IPS-18c (cell line): ENCODE results near the gene LIN37.

Experiments
- H3K4me3 ChIP-seq: 2 replicates; pipeline ENCODE4 v1.7.0; 2013; ENCODE audit warnings: low read depth, mild to moderate bottlenecking, low read length, moderate library complexity; ENCODE audit not compliant: insufficient read depth
- H3K9me3 ChIP-seq: one replicate; pipeline ENCODE4 v1.6.1; 2013; ENCODE audit warnings: mild to moderate bottlenecking, low read length, moderate library complexity; ENCODE audit not compliant: control insufficient read depth, insufficient read depth

The LIN37 gene

GRCh38 chr19:35730326-35730725, 18.1 kb upstream of the LIN37 start:
- H3K4me3 ChIP-seq = no peak overlapping the region
- no peaks in the 10 kb centered on the region for H3K9me3 ChIP-seq

- Histone ChIP-seq H3K9me3 (no peaks in the 10 kb centered on the region), H3K4me3 (no peak overlapping the region)
These were observed 17.0 kb upstream of the LIN37 start for GRCh38 chr19:35731353-35731752.

- no peak overlapping the region for H3K4me3 ChIP-seq
- no peaks in the 10 kb centered on the region for H3K9me3 ChIP-seq
These were observed 16.5 kb upstream of the LIN37 start for GRCh38 chr19:35731779-35732405.

- no peak overlapping the region for H3K4me3 ChIP-seq
- no peaks in the 10 kb centered on the region for H3K9me3 ChIP-seq
These were observed 15.7 kb upstream of the LIN37 start for GRCh38 chr19:35732540-35733179.

- no peak overlapping the region for H3K4me3 ChIP-seq
- no peaks in the 10 kb centered on the region for H3K9me3 ChIP-seq
These were observed 14.9 kb upstream of the LIN37 start for GRCh38 chr19:35733180-35734125.

GRCh38 chr19:35734273-35734672, 14.1 kb upstream of the LIN37 start:
- no peak overlapping the region for H3K4me3 ChIP-seq
- H3K9me3 ChIP-seq = no peaks in the 10 kb centered on the region

GRCh38 chr19:35734889-35735288, 13.5 kb upstream of the LIN37 start:
- no peaks in the 10 kb centered on the region for H3K9me3 ChIP-seq
- H3K4me3 ChIP-seq = no peak overlapping the region

- Histone ChIP-seq H3K9me3 (no peaks in the 10 kb centered on the region), H3K4me3 (no peak overlapping the region)
These were observed 11.2 kb upstream of the LIN37 start for GRCh38 chr19:35736913-35737886.

GRCh38 chr19:35738021-35738886, 10.1 kb upstream of the LIN37 start:
- no peak overlapping the region for H3K4me3 ChIP-seq
- H3K9me3 ChIP-seq = no peaks in the 10 kb centered on the region

GRCh38 chr19:35738887-35739229, 9.5 kb upstream of the LIN37 start:
- Histone ChIP-seq H3K9me3 (no peaks in the 10 kb centered on the region), H3K4me3 (no peak overlapping the region)

- Histone ChIP-seq H3K4me3 (peak overlapping the region; percentile 72), H3K9me3 (no peaks in the 10 kb centered on the region)
These were observed 8.9 kb upstream of the LIN37 start for GRCh38 chr19:35739275-35740107.

- no peaks in the 10 kb centered on the region for H3K9me3 ChIP-seq
- peak overlapping the region; percentile 72 for H3K4me3 ChIP-seq
These were observed 8.3 kb upstream of the LIN37 start for GRCh38 chr19:35740108-35740422.

- Histone ChIP-seq H3K4me3 (peak overlapping the region; percentile 72), H3K9me3 (no peaks in the 10 kb centered on the region)
These were observed 7.8 kb upstream of the LIN37 start for GRCh38 chr19:35740423-35741202.

- no peaks in the 10 kb centered on the region for H3K9me3 ChIP-seq
- peak overlapping the region; percentile 48 for H3K4me3 ChIP-seq
These were observed 7.2 kb upstream of the LIN37 start for GRCh38 chr19:35741203-35741515.

- H3K9me3 ChIP-seq = no peaks in the 10 kb centered on the region
- H3K4me3 ChIP-seq = peak within 1 kb of the TSS; percentile 48
These were observed 6.2 kb upstream of the LIN37 start, which contains the start of gene IGFLR1 for GRCh38 chr19:35742121-35742724. Gene IGFLR1, minus strand, starts transcription at chr19:35742452. Its CDS starts 1,272 bp downstream, at chr19:35741180.
